Measurements from ENCODE around the gene SPZ1. TPM values are rescaled to one million over a fixed set of nuclear protein-coding genes. Genes with fewer than 3 reads are reported as not detected.

The SPZ1 gene
- total RNA-seq, 1 experiment from 2014 or later, result not detected

GRCh38 chr5:80326468-80326867 is 6.7 kb downstream of the SPZ1 start:
- Histone ChIP-seq H3K9me3 (ENCODE audit: low read length) (no peaks in the 10 kb centered on the region), H4K20me1 (ENCODE audit: low read length) (no peaks in the 10 kb centered on the region), H3K9me2 (replicated peaks; ENCODE audit: low read length) (no peaks in the 10 kb centered on the region), H3K79me2 (ENCODE audit: low read length) (no peaks in the 10 kb centered on the region), H3F3A (ENCODE audit: low read length, unreplicated experiment) (no peaks in the 10 kb centered on the region), H2AFZ (ENCODE audit: low read length) (no peak overlapping the region), H3K27me3 (ENCODE audit: low read length) (peaks cover 9% of the 10 kb centered on the region; the same call in 1 of the 2 replicates), H3K4me3 (ENCODE audit: low read length) (no peak overlapping the region), H3K27ac (ENCODE audit: low read length) (no peak overlapping the region), H3K4me1 (ENCODE audit: insufficient read depth, low read length) (no peaks in the 10 kb centered on the region), H3K9ac (ENCODE audit: low read length) (no peak overlapping the region), H3K4me2 (ENCODE audit: low read length) (no peak overlapping the region), H3K36me3 (ENCODE audit: low read depth, low read length) (no peaks in the 10 kb centered on the region)
- CTCF ChIA-PET, result no interaction called here
- ATAC-seq, result no peak
- intact Hi-C loops (cut with micrococcal nuclease), result no loop called here
- TF ChIP-seq EZH2 (IDR thresholded peaks at IDR 0.05; ENCODE audit: low read length, unreplicated experiment) (no peak), EZH2phosphoT487 (IDR thresholded peaks at IDR 0.05; ENCODE audit: borderline replicate concordance, low read length) (no peak)
- TF ChIP-seq, protein P1, sequence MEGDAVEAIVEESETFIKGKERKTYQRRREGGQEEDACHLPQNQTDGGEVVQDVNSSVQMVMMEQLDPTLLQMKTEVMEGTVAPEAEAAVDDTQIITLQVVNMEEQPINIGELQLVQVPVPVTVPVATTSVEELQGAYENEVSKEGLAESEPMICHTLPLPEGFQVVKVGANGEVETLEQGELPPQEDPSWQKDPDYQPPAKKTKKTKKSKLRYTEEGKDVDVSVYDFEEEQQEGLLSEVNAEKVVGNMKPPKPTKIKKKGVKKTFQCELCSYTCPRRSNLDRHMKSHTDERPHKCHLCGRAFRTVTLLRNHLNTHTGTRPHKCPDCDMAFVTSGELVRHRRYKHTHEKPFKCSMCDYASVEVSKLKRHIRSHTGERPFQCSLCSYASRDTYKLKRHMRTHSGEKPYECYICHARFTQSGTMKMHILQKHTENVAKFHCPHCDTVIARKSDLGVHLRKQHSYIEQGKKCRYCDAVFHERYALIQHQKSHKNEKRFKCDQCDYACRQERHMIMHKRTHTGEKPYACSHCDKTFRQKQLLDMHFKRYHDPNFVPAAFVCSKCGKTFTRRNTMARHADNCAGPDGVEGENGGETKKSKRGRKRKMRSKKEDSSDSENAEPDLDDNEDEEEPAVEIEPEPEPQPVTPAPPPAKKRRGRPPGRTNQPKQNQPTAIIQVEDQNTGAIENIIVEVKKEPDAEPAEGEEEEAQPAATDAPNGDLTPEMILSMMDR (conservative IDR thresholded peaks at IDR 0.05; ENCODE audit: low read depth, low read length), result no peak
- BruUV-seq (replicated peaks), result no TSS peak
- POLR2A ChIA-PET (ENCODE audit: unreplicated experiment), result no interaction called here
- no peak for DNase-seq

DNA sequence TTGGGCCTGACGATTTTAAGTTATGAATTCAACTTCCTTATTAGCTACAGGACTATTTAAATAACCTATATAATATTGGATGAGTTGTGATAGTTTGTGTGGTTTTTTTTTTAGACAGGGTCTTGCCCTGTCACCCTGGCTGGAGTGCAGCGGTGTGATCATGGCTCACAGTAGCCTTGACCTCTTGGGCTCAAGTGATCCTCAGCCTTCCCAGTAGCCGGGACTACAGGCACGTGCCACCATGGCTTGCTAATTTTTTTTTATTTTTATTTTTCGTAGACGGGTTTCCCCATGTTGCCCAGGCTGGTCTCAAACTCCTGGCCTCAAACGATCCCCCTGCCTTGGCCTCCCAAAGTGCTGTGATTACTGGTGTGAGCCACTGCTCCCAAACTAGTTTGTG is 17.6 kb downstream of the SPZ1 start:
- no peak for ATAC-seq
- no peaks in the 10 kb centered on the region for H3K9me2 ChIP-seq (replicated peaks; ENCODE audit: low read length)
- H3K36me3 ChIP-seq (ENCODE audit: low read depth, low read length), result no peaks in the 10 kb centered on the region
- H2AFZ ChIP-seq (ENCODE audit: low read length), result no peak overlapping the region
- H3K4me3 ChIP-seq (ENCODE audit: low read length), result no peak overlapping the region
- H3K9ac ChIP-seq (ENCODE audit: low read length), result no peak overlapping the region
- TF ChIP-seq EZH2phosphoT487 (IDR thresholded peaks at IDR 0.05; ENCODE audit: borderline replicate concordance, low read length) (no peak), EZH2 (IDR thresholded peaks at IDR 0.05; ENCODE audit: low read length, unreplicated experiment) (no peak)
- TF ChIP-seq, protein P1 (conservative IDR thresholded peaks at IDR 0.05; ENCODE audit: low read depth, low read length), result no peak
- intact Hi-C loops (cut with micrococcal nuclease), result no loop called here
- H4K20me1 ChIP-seq (ENCODE audit: low read length), result no peaks in the 10 kb centered on the region
- H3K27ac ChIP-seq (ENCODE audit: low read length), result no peak overlapping the region
- H3K9me3 ChIP-seq (ENCODE audit: low read length), result no peaks in the 10 kb centered on the region
- no peaks in the 10 kb centered on the region for H3K79me2 ChIP-seq (ENCODE audit: low read length)
- CTCF ChIA-PET, result no interaction called here
- H3K4me1 ChIP-seq (ENCODE audit: insufficient read depth, low read length), result no peaks in the 10 kb centered on the region
- POLR2A ChIA-PET (ENCODE audit: unreplicated experiment), result no interaction called here
- DNase-seq, result no peak
- no peak overlapping the region for H3K4me2 ChIP-seq (ENCODE audit: low read length)
- BruUV-seq (replicated peaks), result no TSS peak
- peaks cover 3% of the 10 kb centered on the region; the same call in 1 of the 2 replicates for H3K27me3 ChIP-seq (ENCODE audit: low read length)
- no peaks in the 10 kb centered on the region for H3F3A ChIP-seq (ENCODE audit: low read length, unreplicated experiment)

DNA sequence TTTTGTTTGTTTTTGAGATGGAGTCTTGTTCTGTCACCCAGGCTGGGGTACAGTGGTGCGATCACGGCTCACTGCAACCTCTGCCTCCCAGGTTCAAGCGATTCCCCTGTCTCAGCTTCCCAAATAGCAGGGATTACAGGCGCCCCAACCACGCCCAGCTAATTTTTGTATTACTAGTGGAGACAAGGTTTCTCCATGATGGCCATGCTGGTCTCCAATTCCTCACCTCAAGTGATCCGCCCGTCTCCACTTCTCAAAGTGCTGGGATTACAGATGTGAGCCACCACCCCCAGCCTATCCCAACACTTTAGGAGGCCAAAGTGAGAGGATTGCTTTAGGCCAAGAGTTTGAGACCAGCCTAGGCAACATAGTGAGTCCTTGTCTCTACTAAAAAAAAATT is 19.3 kb downstream of the SPZ1 start:
- H3K27ac ChIP-seq (ENCODE audit: low read length), result no peak overlapping the region
- CTCF ChIA-PET, result no interaction called here
- BruUV-seq (replicated peaks), result no TSS peak

More for the DNA sequence above, 19.3 kb downstream of the SPZ1 start:
- no peaks in the 10 kb centered on the region for H3K4me1 ChIP-seq (ENCODE audit: insufficient read depth, low read length)
- H3K4me2 ChIP-seq (ENCODE audit: low read length), result no peak overlapping the region
- H3K27me3 ChIP-seq (ENCODE audit: low read length), result 0 out of 2 replicates have a peak, but pooled peaks cover 3% of the 10 kb centered on the region
- no peaks in the 10 kb centered on the region for H4K20me1 ChIP-seq (ENCODE audit: low read length)
- intact Hi-C loops (cut with micrococcal nuclease), result no loop called here
- H2AFZ ChIP-seq (ENCODE audit: low read length), result no peak overlapping the region
- H3K9ac ChIP-seq (ENCODE audit: low read length), result no peak overlapping the region
- no peaks in the 10 kb centered on the region for H3K79me2 ChIP-seq (ENCODE audit: low read length)
- H3F3A ChIP-seq (ENCODE audit: low read length, unreplicated experiment), result no peaks in the 10 kb centered on the region
- TF ChIP-seq EZH2phosphoT487 (IDR thresholded peaks at IDR 0.05; ENCODE audit: borderline replicate concordance, low read length), result no peak
- no peak for TF ChIP-seq EZH2 (IDR thresholded peaks at IDR 0.05; ENCODE audit: low read length, unreplicated experiment)
- TF ChIP-seq, protein P1 (conservative IDR thresholded peaks at IDR 0.05; ENCODE audit: low read depth, low read length), result no peak
- H3K9me2 ChIP-seq (replicated peaks; ENCODE audit: low read length), result no peaks in the 10 kb centered on the region
- H3K4me3 ChIP-seq (ENCODE audit: low read length), result no peak overlapping the region
- ATAC-seq (no peak), DNase-seq (no peak)
- H3K36me3 ChIP-seq (ENCODE audit: low read depth, low read length), result no peaks in the 10 kb centered on the region
- POLR2A ChIA-PET (ENCODE audit: unreplicated experiment), result no interaction called here
- H3K9me3 ChIP-seq (ENCODE audit: low read length), result no peaks in the 10 kb centered on the region
